Neuronal stem cell (in vitro differentiated cells): ENCODE results near the gene PBX2.
A peak's percentile ranks its signal among the peaks of the same experiment; 100 is the strongest.

Experiments used
- DNase-seq: peaks from one replicate; pipeline ENCODE4 v3.0.0-alpha.2; 2013; ENCODE audit warnings: low spot score
- H2AFZ ChIP-seq: one replicate; pipeline ENCODE4 v1.6.1; 2013; ENCODE audit warnings: mild to moderate bottlenecking, low read length, inconsistent platforms
- H2AK5ac ChIP-seq: 2 replicates; pipeline ENCODE4 v1.6.1; 2013; ENCODE audit warnings: low read depth, mild to moderate bottlenecking, inconsistent platforms, low read length, moderate library complexity, mixed read lengths
- H2BK120ac ChIP-seq: 2 replicates; pipeline ENCODE4 v1.6.1; 2013; ENCODE audit warnings: low read depth, mild to moderate bottlenecking, inconsistent platforms, low read length, moderate library complexity, mixed read lengths
- H2BK12ac ChIP-seq: one replicate; pipeline ENCODE4 v1.6.1; 2013; ENCODE audit warnings: low read length, inconsistent platforms
- H2BK15ac ChIP-seq: 2 replicates; pipeline ENCODE4 v1.6.1; 2013; ENCODE audit warnings: mild to moderate bottlenecking, low read length, inconsistent platforms, mixed read lengths
- H2BK5ac ChIP-seq: one replicate; pipeline ENCODE4 v1.6.1; 2013; ENCODE audit warnings: inconsistent platforms, mild to moderate bottlenecking, low read length, moderate library complexity
- H3K14ac ChIP-seq: one replicate; pipeline ENCODE4 v1.6.1; 2013; ENCODE audit warnings: low read length, inconsistent platforms
- H3K18ac ChIP-seq: 2 replicates; pipeline ENCODE4 v1.6.1; 2013; ENCODE audit warnings: low read length, inconsistent platforms
- H3K23ac ChIP-seq: 2 replicates; pipeline ENCODE4 v1.6.1; 2013; ENCODE audit warnings: low read depth, mild to moderate bottlenecking, mixed read lengths, low read length, inconsistent platforms; ENCODE audit not compliant: poor library complexity
- H3K27ac ChIP-seq: replicated peaks from 3 replicates; pipeline ENCODE4 v1.5.1; 2013; ENCODE audit warnings: low read length, inconsistent platforms
- H3K27me3 ChIP-seq, 3 experiments: 2 replicates each; pipeline ENCODE4 v1.6.1; 2013; ENCODE audit warnings: low read length in 3 of 3, mild to moderate bottlenecking in 2 of 3, inconsistent platforms in 1 of 3, low read depth in 1 of 3, mixed read lengths in 1 of 3, moderate library complexity in 1 of 3; ENCODE audit not compliant: control insufficient read depth in 3 of 3, insufficient read depth in 3 of 3
- H3K36me3 ChIP-seq, 2 donors: replicated peaks in 1 of 2; 2 replicates each; pipeline ENCODE4 v1.6.1; 2013; ENCODE audit warnings: low read length in 2 of 2; ENCODE audit not compliant: control insufficient read depth in 2 of 2, insufficient read depth in 2 of 2
- H3K4ac ChIP-seq: 2 replicates; pipeline ENCODE4 v1.6.1; 2013; ENCODE audit warnings: inconsistent platforms, mild to moderate bottlenecking, low read length, moderate library complexity
- H3K4me1 ChIP-seq, 2 donors: 1 replicate in 1 of 2; 2 replicates in 1 of 2; pipeline ENCODE4 v1.6.1; 2013; ENCODE audit warnings: low read length in 2 of 2, low read depth in 1 of 2; ENCODE audit not compliant: control insufficient read depth in 2 of 2, insufficient read depth in 1 of 2
- H3K4me2 ChIP-seq: one replicate; pipeline ENCODE4 v1.6.1; 2013; ENCODE audit warnings: mild to moderate bottlenecking, low read length, inconsistent platforms; ENCODE audit not compliant: insufficient read depth, poor library complexity, severe bottlenecking
- H3K4me3 ChIP-seq, 2 donors: 2 replicates each; pipeline ENCODE4 v1.5.1; 2013; ENCODE audit warnings: low read length in 2 of 2, mild to moderate bottlenecking in 2 of 2, inconsistent platforms in 1 of 2, moderate library complexity in 1 of 2
- H3K79me1 ChIP-seq: one replicate; pipeline ENCODE4 v1.6.1; 2013; ENCODE audit warnings: low read depth, mild to moderate bottlenecking, inconsistent platforms, low read length, moderate library complexity
- H3K9ac ChIP-seq: one replicate; pipeline ENCODE4 v1.6.1; 2013; ENCODE audit warnings: mild to moderate bottlenecking, low read depth, low read length, inconsistent platforms; ENCODE audit not compliant: poor library complexity
- H3K9me3 ChIP-seq, 2 donors: replicated peaks in 1 of 2; 2 replicates each; pipeline versions ENCODE3 to v1.6.1; 2013; ENCODE audit warnings: low read length in 2 of 2, mild to moderate bottlenecking in 2 of 2, inconsistent platforms in 1 of 2, low read depth in 1 of 2, mixed read lengths in 1 of 2, moderate library complexity in 1 of 2; ENCODE audit not compliant: control insufficient read depth in 2 of 2, insufficient read depth in 1 of 2
- H4K8ac ChIP-seq: one replicate; pipeline ENCODE4 v1.6.1; 2013; ENCODE audit warnings: low read depth, mild to moderate bottlenecking, inconsistent platforms, low read length, moderate library complexity
- H4K91ac ChIP-seq: one replicate; pipeline ENCODE4 v1.6.1; 2013; ENCODE audit warnings: low read length, low read depth, mild to moderate bottlenecking, inconsistent platforms; ENCODE audit not compliant: poor library complexity
- WGBS, 2 donors: extraction: QIAGEN DNeasy Blood & Tissue Kit; methylation state at CpG; one replicate each; pipeline ENCODE4 v1.1.7; 2013; ENCODE audit warnings: missing lambda C conversion rate in 2 of 2, mixed read lengths in 1 of 2; ENCODE audit not compliant: insufficient read length in 2 of 2, insufficient replicate concordance in 1 of 2; ENCODE audit errors: extremely low coverage in 2 of 2; 5-methylcytosine and 5-hydroxymethylcytosine counted together

The PBX2 gene

GRCh38 chr6:32153564-32154513 lies 36.2 kb downstream of the PBX2 start, which contains the start of gene PPT2:
TSS of gene PPT2 (plus strand) at chr6:32154141. CDS start at chr6:32154595, 454 bp downstream.
- H3K4me3 ChIP-seq = peak within 1 kb of the TSS; percentile 60 to 97
- H3K9ac ChIP-seq = peak within 1 kb of the TSS; percentile 95
- peaks cover 25 to 38% of the 10 kb centered on the region in 2 donors for H3K36me3 ChIP-seq
- H4K8ac ChIP-seq = no peak within 1 kb of the TSS
- H2BK5ac ChIP-seq = peak within 1 kb of the TSS; percentile 90
- H2BK12ac ChIP-seq = no peak within 1 kb of the TSS
- peaks cover 19% of the 10 kb centered on the region for H3K79me1 ChIP-seq
- H3K18ac ChIP-seq = peak within 1 kb of the TSS; percentile 94
- WGBS, 2 donors = no CpG with 5 or more reads among the region's 52 CpGs
- peak within 1 kb of the TSS; percentile 88 for H2AK5ac ChIP-seq
- H2AFZ ChIP-seq = peak within 1 kb of the TSS; percentile 76
- peak within 1 kb of the TSS; percentile 26 for H3K4ac ChIP-seq
- H3K14ac ChIP-seq = peak within 1 kb of the TSS; percentile 86
- H3K4me2 ChIP-seq = peak within 1 kb of the TSS; percentile 87
- peaks cover 15 to 26% of the 10 kb centered on the region in 2 donors for H3K4me1 ChIP-seq
- peak; percentile 88 for DNase-seq
- no peaks in the 10 kb centered on the region for H3K9me3 ChIP-seq
- peak within 1 kb of the TSS; percentile 56 for H2BK15ac ChIP-seq
- peaks cover 0 to 30% (median 0%) of the 10 kb centered on the region in 3 experiments for H3K27me3 ChIP-seq
- peak within 1 kb of the TSS; percentile 89 for H3K23ac ChIP-seq
- no peak within 1 kb of the TSS for H4K91ac ChIP-seq
- peak within 1 kb of the TSS; percentile 89 for H3K27ac ChIP-seq
- H2BK120ac ChIP-seq = peak within 1 kb of the TSS; percentile 62

DNA sequence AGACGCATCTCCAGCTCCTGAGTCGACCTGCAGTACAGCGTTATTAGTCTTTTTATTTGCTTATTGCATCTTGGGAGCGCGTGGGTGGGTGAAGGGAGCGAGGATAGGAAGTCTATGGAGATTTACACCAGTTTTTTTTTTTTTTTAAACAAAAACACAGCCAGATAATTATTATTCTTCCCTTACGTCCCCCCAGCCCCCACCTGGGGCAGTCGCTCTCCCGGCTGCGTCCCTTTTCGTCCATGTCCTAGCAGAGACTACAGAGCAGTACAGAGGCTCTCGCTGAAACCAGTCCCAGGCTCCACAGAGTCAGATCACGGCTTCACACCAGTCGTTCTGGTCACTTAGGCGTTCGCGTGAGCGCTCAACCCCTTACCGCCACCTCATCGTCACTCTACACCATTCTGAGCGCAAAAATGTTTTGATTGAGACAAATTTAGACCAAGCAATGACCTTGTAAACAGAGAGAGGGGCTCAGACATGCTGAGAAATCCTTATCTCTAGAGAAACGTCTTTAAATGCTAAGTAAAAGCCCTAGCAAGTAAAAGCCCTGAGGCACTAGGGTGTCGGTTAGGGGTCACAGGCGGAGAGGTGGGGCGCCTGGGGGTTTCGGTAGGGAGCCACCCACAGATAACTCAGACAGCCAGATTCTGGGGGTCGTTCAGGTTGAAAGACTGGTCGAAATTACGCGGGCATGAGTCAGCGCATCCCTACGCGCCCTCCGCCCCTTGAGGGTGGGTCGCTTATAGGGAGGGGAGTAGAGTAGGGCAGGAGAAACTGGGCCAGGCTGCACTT lies 37.0 kb downstream of the PBX2 start:
- peaks cover 19% of the 10 kb centered on the region for H3K79me1 ChIP-seq

DNA sequence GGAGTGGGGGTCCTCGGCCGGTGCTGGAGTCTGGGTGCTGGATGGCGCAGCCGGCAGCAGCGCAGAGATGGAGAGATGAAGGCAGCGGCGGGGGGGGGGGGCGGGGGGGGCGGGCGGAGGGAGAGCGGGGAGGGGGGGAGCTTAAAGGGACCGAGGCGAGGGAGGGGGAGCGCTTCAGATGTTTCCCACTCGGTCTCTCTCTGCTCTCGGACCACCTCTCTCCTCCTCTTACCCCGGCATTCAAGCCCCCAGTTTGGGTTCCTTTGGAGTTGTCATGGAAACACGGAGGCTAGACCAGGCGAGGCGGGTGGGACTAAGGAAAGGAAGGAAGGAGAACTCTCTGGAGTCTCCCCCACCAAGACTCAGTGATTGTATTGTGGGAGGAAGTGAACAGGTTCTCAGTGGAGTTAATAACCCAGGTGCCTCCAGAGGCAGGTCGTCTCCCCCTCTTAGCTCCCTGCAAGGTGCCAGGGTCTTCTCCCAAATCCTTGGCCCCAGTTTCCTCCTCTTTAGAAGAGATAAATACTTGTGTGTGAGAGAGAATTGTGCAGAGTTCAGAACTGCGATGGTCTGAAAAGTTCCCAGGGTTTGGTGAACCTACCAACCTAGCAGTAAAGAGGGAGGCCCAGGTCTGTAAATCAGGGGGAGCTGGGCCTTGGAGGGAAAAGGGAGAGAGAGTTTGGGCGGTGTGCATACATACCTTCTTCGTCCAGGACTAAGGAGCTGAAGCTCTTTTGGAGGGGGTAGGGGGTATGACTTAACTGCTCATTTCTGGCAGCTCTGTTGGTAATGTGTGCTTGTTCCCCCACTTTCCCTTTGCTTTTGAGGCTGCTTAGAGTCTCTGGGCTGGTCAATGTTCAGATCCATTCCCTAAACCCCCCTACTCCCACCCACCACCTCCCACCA lies 37.9 kb downstream of the PBX2 start, which contains the start of gene PRRT1:
PRRT1 (minus strand) TSS at position 77 of the 906 bp plus-strand sequence. CDS start 112 bp downstream, outside the sequence.
- Histone ChIP-seq H2BK12ac (peak within 1 kb of the TSS; percentile 47), H2AFZ (peak within 1 kb of the TSS; percentile 76), H3K4me3 (peak within 1 kb of the TSS; percentile 60 to 68), H3K23ac (no peak within 1 kb of the TSS), H3K18ac (peak within 1 kb of the TSS; percentile 74), H4K91ac (no peak within 1 kb of the TSS), H3K79me1 (peaks cover 16% of the 10 kb centered on the region), H3K9me3 (no peaks in the 10 kb centered on the region), H3K27ac (no peak within 1 kb of the TSS), H2BK15ac (no peak within 1 kb of the TSS), H3K4me1 (peaks cover 15 to 26% of the 10 kb centered on the region in 2 donors), H2BK5ac (no peak within 1 kb of the TSS), H4K8ac (no peak within 1 kb of the TSS), H3K4me2 (peak within 1 kb of the TSS; percentile 87), H3K27me3 (peaks cover 0 to 33% (median 0%) of the 10 kb centered on the region in 3 experiments), H3K4ac (no peak within 1 kb of the TSS), H3K9ac (no peak within 1 kb of the TSS), H2AK5ac (peak within 1 kb of the TSS; percentile 3), H2BK120ac (peak within 1 kb of the TSS; percentile 28), H3K14ac (no peak within 1 kb of the TSS), H3K36me3 (peaks cover 12 to 21% of the 10 kb centered on the region in 2 donors)
- DNase-seq = no peak
- no CpG with 5 or more reads among the region's 24 CpGs for WGBS, 2 donors

More for the DNA sequence above, 37.0 kb downstream of the PBX2 start:
- no CpG with 5 or more reads among the region's 35 CpGs for WGBS, 2 donors
- no peak overlapping the region for H2BK12ac ChIP-seq
- H3K36me3 ChIP-seq = peaks cover 19 to 29% of the 10 kb centered on the region in 2 donors
- peak overlapping the region; percentile 87 for H3K4me2 ChIP-seq
- peak overlapping the region; percentile 89 for H3K23ac ChIP-seq
- H3K4ac ChIP-seq = no peak overlapping the region
- H2BK15ac ChIP-seq = peak overlapping the region; percentile 56
- peak overlapping the region; percentile 92 for H3K18ac ChIP-seq
- peaks cover 0 to 31% (median 0%) of the 10 kb centered on the region in 3 experiments for H3K27me3 ChIP-seq
- peak overlapping the region; percentile 89 for H3K27ac ChIP-seq
- H3K9me3 ChIP-seq = no peaks in the 10 kb centered on the region
- peak overlapping the region; percentile 60 to 97 for H3K4me3 ChIP-seq
- H4K8ac ChIP-seq = no peak overlapping the region
- H2BK5ac ChIP-seq = peak overlapping the region; percentile 77
- peak overlapping the region; percentile 27 for H3K9ac ChIP-seq
- no peak overlapping the region for H4K91ac ChIP-seq
- no peak overlapping the region for H2BK120ac ChIP-seq
- H2AFZ ChIP-seq = peak overlapping the region; percentile 76
- no peak overlapping the region for H3K14ac ChIP-seq
- no peak overlapping the region for H2AK5ac ChIP-seq
- peaks cover 15 to 26% of the 10 kb centered on the region in 2 donors for H3K4me1 ChIP-seq
- no peak for DNase-seq
